Transverse colon (tissue), 3 donors: ENCODE data around the gene SYPL1.

ENCODE experiments used
- EP300 ChIP-seq: sonication (generic); formaldehyde crosslinking; IDR thresholded peaks from one replicate; pipeline ENCODE4 v1.6.1; 2017; ENCODE audit warnings: antibody characterized with exemption, low read depth
- POLR2A ChIP-seq: fragments of 450-650 bp; IDR thresholded peaks from one replicate; pipeline ENCODE4 v1.6.1; 2016; ENCODE audit warnings: antibody characterized with exemption, mild to moderate bottlenecking, moderate library complexity
- POLR2AphosphoS5 ChIP-seq, 3 donors: sonication (generic); formaldehyde crosslinking; IDR thresholded peaks; one replicate each; pipeline ENCODE4 v1.6.1; 2016; ENCODE audit warnings: antibody characterized with exemption in 3 of 3

GRCh38 chr7:106061301-106061979 is 50.7 kb downstream of the SYPL1 start:
- TF ChIP-seq POLR2A (no peak), EP300 (no peak), POLR2AphosphoS5 (IDR thresholded peaks at IDR 0.05) (no peak)
